GOT3 (cell line): ENCODE measurements around the gene ARL5C.
"Not testable (repeated sequence)": the region's sequence is repeated elsewhere in the genome, so short reads cannot be mapped to it uniquely, and the experiment has no call there.

ENCODE experiments used
- DNase-seq: peaks from one replicate; lab custom pipeline; 2025; ENCODE audit warnings: mixed read lengths; lab: John Stamatoyannopoulos, UW

ARL5C gene

DNA sequence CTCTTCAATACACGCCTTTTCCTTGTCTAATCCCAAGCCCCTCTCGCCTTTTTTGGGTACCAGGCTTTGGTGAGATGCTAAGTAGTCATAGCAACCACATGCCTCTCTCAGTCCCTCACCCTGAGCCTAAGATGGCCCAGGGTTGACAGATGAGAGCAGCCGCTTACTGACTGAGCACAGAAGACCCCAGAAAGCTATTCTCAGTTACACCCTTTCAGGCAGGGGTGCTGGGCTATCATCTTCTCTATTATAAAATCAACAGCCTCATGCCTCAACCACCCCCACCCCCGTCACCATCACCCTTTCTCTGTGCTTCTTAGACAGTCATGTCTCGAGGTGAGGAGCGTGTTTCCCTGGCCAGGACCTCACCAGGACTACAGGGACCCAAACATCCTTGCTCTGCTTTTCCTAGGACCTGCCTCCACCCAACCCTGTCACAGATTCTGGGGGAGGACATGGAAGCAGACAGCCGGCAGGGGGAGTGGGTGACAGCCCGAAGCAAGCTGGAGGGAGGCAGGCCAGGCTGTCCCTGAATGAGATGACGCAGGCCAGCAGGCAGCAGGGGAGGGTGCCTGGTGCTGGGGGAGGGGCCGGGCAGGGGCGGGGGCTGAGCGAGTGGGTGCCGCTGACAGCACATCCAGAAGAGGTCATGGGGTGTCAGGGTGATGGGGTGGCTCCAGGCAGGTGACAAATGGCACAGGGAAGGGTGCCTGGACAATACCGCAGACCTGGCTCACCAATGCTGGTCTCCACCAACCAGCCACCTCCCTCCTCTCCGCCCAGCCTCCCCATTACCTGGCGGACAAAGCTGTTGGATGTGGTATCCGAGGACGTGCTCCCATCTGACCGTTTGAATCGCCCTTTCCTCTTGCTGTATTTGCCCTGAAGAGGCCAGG, 28.4 kb upstream of the ARL5C start:
- no peak for DNase-seq

DNA sequence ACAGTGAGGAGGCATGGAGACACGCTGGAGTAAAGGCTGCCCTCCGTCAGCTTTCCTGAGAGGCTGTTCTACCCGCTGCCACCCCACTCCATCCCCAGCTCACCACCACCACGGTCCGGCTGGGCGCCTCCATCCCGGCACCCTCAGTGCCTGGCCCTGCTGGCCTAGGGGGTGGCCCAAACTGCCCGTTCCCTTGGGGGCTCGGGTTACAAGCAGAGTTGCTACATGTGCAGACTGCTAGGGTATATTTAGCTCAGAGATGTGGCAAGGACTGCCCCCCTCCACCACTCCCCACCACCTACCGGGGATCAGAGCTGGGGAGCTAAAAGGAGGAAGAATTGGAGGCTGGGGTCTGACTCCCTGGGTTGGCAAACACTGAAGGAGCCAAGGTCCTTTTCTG, 27.4 kb upstream of the ARL5C start:
- no peak for DNase-seq

DNA sequence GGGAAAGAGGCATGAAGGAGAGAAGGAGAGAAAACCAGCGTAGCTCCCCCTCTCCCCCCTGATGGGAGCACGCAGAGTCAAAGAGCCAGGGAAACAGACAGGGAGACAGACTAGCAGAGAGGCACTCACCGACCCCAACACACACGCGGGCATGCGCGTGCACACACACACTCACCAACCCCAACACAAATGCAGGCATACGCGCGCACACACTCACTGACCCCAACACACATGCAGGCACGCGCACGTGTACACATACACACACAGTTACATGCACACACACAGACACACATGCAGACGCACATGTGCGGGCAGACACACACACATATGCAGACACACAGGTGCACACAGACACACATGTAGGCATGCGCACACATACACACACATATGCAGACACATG, 26.9 kb upstream of the ARL5C start:
- no peak for DNase-seq

DNA sequence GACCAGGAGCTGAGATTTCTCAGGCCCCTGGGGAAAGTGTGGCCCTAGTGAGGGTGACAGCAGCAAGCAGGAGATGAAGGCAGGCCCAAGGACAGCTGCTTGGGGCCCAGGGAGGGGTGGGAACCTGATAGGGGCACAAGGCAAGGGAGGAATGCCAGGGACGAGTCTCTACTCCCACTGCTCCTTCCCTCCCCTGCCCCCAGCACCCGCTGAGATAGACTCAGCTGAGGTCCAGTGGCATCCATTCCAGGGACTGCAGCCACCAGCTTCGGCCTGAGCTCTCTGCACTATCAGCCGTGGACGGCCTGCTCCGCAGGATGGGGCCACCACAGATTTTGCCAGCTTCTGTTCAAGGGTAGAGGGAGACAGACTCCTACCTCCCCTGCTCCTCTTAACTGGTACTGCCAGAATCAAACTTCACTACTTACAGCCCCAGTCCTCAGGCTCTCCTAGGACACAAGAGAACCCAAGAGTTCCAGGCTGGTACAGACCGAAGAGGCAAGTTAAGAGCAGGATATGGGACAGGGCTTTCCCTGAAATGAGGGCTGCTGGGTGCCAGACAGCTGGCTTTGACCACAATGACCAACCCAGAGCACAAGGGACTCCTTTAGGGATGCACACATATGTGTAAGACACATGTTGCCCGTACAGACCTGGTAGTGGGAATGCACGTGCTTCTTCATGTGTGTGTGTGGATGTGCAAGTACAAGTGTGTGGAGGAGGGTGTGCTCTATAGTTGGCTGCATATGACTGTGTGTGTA, 26.0 kb upstream of the ARL5C start:
- no peak for DNase-seq

DNA sequence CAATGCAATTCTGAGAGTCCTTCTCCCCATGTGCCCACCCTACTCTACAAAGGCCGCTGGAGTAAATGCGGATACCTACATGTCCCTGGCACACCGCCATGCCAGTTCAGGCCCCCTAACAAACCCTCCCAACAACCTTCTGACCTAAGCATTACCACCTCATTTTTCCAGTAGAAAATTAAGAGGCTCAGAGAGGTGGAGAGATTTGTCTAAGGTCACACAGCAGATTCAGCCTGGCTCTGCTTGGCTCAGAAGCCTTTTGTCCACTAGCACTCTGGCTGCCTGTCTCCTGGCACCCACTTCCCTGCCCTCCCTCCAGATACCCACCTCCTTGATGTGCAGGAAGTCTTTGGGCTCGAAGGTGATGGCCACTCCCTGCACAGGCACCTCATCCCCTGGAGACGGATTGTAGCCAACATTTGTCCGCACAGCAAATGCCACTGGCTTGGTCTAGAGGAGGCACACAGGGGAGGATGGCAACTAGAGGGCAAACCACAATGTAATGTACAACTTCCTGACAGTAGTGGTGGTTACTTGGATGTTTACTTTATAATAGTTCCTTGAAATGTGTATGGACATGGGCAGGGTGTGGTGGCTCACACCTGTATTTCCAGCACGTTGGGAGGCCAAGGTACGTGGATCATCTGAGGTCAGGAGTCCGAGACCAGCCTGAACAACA, 21.3 kb upstream of the ARL5C start:
- no peak for DNase-seq

DNA sequence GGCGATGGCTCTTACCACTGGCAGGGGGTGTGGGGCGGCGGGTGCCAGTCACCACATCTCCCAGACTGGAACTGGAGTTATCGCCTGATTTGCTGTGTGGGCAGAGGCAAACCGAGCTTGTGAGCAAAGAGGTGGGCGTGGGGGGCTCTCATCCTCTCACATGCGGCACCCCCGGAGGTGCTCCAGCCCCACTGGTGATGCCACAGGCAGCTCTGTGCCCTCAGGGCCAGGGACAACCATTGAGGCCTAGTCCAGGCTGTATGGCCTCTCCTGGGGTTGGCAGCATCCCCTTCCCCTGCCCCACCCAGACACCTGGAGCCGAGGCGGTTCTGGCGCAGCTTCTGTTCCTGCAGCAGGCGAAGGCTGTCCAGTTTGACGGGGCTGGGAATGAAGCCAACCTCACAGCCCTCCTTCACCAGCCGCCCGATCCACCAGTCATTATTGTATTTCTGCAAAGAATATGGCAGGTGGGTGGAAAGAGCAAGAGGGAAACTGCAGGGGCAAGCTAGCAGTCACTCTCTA, 20.6 kb upstream of the ARL5C start:
- no peak for DNase-seq

DNA sequence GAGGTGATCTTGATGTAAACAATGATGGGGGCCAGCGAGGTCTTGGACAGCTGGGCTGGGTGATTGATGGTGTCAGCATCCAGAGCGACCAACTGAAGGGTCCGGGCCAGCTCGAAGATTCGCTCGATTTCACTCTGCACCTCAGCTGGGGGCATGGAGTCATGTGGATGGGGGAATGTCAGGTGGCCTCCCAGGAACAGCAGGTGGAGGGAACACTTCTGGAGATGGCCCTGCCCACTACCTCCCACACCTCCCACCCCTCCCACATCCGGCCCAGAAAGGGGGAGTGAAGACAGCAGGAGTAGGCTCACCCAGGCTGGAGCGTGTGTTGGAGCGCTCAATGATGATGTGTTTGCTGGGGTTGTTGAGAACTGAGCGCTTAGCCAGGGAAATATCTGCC, 17.8 kb upstream of the ARL5C start:
- no peak for DNase-seq

DNA sequence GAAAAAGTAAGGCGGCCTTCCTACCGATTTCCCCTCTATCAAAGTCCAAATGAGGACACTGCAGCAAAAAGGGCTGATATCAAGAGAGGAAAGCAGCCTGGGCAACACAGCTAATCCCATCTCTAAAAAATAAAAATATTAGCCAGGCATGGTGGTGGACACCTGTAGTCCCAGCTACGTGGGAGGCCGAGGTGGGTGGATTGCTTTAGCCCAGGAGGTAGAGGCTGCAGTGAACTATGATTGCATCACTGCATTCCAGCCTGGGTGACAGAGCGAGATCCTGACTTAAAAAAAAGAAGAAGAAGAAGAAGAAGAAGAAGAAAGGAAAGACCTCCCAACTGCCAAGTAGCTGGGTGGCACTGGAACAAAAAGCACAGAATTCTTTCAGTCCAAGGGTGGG, 17.1 kb upstream of the ARL5C start:
- DNase-seq, result no peak

DNA sequence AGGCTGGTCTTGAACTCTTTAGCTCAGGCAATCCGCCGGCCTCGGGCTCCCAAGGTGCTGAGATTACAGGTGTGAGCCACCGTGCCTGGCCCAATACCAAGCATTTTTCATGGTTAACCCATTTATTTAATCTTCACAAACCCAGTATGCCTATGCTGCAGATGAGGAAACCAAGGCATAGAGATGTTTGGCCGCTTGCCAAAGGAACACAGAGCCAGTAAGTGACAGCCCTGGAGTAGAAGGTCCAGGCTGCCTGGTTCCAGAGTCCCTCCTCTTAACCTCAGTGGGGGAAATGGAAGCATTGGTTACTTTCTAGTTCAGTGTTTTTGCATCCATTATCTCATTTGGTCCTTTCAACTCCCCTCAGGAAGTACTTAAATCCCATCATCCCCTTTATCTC, 15.3 kb upstream of the ARL5C start:
- no peak for DNase-seq

DNA sequence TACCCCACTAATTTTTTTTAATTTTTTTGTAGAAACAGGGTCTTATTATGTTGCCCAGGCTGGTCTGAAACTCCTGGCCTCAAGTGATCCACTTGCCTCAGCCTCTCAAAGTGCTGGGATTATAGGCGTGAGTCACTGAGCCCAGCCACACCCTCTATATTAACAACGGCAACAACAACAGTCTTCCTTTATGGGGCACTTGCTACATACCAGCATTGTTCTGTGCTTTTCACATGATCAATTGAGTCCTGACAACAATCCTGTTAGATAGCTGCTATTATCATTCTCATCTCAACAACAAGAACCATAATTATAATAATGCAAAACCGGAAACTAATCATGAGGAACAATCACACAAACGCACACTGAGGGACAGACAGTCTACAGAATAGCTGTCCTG, 12.6 kb upstream of the ARL5C start:
- DNase-seq, result no peak

DNA sequence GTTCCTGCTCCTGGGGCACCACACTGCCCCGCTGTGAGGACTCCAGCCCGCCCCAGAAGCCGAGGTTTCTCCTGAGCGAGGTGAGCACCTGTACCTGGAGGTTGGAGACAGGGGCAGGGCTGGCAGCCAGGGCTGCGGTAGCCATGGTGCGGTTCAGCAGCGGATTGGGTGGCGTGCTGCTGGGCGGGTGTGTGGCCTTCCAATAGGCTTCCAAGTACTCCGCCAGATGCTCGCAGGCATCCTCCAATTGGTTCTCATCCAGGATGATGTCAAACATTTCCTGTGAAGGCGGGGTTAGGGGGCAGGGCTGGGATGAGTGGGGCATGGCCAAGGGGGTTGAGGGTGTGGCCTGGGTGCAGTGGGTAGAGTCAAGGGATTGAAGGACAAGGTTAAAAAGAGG, 11.3 kb upstream of the ARL5C start:
- DNase-seq, result no peak

DNA sequence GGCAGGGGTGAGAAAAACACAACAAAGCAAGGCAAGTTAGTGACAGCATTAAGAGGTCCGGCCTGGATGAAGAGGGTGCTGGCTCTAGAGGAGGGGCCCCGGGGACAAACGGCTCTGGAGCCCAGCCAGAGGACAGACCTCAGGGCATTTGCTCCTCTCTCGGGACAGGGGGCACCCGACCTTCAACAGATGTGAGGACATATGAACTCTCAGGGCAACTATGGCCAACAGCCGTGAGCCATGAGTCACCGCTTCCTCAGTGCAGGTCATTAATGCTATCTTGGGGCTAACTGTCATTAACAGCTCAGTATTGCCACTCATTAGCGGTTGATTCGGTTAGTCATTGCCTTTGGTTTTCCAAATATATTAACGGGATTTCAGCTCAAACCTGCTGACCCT, 9.7 kb upstream of the ARL5C start:
- DNase-seq, result no peak

DNA sequence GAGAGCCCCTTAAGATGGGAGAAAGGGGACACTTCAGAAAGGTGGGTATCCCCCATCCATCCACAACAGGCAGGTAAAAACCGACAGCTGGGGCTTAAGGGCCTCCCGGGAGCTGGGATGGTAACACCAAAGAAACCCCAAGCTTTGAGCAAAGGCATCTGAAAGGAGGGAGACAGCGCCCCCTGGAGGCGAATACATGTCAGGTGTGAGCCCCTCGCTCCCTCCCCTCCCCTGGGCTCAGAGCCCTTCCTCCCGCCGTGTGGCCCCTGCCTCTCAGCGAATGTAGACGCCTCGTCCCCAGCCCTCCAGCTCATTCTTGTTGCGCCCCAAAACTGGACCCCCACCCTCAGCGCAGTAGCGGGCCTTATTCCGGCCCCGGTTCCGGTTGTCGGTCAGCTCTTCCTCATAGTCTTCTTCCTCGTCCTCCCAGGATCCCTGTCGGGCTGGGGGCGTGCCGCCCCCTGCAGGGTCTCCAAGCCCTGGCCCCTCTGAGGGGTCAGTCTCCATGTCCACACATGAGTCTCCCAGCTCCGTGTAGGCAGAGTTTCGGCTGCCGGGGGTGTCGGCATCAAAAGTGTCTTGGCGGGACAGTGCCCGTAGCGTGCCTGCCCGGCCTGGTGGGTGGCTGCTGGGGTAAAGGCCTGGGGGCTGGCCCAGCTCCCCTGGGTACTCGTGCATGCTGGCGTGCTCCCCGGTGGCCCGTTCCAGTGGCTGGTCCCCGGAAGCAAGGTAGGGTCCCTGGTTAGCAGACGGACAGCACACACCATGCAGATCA, 9.1 kb upstream of the ARL5C start:
- DNase-seq, result no peak

DNA sequence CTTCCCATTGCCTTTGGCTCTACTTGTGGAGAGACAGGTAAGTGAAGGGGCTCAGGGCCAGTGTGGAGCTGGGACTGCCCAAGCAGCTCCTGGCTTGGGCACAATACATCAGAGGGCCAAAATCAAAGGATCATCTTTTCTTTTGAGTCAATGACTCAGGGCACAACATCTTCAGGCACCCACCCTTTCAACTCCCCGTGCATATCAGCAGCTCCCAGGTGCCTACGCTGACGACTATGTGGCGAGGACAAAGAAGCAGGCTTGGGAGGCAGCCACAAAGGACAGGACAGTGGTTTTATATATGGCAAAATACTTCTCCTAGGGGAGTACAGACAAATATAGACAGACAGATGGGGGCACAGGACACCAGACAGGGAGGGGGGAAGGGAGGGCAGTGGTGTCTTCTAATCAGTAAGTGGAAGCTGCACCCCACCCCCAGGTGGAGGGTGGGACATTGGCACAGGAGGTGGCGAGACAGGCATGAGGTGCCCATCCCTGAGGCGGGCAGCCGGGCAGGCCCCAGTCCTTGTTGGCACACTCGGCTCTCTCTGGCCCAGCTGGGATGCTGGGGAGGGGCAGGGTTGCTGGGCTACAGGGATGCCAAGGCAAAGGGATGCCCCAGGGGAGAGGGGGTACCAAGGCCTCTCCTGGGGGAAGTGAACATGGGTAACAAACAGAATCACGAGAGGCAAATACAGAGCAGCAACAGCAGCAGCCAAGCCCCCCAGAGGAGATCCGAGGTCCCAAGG, 7.7 kb upstream of the ARL5C start:
- DNase-seq, result no peak

DNA sequence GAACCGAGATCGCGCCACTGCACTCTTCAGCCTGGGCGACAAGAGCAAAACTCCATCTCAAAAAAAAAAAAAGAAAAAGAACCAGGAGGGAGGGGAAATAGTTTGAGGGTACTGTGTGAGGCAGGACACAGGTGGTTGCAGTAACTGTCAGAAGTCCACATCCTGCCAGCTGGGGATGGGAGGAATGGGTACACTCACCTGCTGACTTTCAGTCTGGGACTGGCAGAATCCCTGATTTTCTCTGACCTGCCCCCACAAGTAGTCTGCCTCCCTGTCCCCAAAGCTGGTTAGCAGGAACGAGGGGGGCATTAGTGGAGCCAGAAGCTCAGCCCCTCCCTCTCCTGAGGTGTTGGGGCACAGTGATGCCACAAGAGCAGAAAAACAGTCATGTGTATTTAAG, 7.1 kb upstream of the ARL5C start:
- DNase-seq, result no peak

DNA sequence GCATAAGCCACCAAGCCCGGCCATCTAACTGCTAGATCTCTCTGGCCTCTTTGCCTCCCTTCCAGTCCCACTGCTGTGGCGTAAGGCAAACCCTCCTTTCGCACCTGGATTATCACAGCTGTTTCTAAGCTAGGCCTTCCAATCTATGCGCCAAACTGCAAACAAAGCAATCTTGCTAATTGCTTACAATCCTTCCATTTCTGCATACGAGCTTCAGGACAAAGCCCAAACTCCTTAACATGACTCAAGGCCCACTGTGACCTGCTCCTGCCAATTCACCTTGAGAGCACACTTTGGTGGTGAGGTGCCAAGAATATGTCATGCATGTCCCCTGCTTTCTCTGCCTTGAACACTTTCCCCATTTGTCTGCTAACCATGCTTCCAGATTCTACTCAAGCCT, 6.0 kb upstream of the ARL5C start:
- no peak for DNase-seq

DNA sequence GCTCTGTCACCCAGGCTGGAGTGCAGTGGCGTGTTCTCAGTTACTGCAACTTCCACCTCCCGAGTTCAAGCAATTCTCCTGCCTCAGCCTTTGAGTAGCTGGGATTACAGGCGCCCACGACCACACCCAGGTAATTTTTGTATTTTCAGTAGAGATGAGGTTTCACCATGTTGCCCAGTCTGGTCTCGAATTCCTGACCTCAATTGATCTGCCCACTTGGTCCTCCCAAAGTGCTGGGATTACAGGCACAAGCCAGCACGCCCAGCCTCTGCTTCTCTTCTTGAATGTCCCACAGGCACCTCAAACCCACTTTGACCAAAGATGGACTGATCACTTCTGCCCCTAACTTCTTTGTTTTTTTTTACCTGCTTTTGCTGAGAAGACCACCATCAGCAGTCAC, 4.6 kb upstream of the ARL5C start:
- no peak for DNase-seq

DNA sequence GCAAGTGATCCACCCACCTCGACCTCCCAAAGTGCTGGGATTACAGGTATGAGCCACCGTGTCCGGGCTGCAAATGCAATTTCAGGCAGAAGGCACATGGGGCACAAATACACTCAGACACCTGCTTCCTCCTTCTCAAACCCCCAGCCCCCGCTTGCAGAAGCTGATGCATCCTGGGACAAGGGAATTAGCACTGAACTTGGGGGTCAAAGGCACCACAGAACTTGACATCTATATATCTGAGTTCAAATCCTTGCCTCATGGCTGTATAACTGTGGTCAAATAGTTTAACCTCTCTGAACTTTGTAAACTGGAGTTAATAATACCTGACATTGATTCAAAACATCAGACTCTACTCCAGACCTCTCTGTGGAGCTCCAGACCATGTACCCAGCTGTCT, 4.1 kb upstream of the ARL5C start:
- no peak for DNase-seq

DNA sequence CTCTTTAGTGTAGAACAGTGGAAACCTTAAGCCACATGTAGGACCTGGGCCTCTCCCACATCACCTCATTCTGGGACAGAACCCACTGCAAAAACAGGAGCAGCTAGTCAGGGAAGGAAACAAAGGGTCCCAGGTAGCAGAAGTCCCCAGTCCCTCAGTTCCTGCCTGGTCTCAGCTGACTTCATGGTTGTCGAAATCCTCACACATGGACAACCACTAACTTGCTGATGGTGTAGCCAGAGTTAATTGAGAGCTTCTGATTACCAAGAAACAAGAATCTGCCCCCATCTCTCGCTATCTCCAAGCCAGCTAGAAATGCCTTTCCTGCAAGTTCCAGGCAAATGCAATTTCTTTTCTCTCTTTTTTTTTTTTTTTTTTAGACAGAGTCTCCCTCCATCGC, 3.6 kb upstream of the ARL5C start:
- no peak for DNase-seq

DNA sequence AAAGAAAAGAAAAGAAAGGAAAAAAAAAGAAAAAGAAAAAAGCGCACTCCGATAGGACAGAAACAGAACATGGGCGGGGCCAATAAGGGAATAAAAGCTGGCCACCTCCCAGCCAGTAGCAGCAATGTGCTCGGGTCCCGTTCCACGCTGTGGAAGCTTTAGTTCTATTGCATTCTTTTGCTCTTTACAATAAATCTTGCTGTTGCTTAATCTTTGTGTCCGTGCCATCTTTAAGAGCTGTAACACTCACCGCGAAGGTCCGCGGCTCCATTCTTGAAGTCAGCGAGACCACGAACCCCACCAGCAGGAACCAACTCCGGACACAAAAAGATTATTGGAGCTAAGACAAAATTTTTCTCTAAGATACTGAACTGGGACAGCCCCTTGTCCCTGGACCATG, 3.1 kb upstream of the ARL5C start:
- no peak for DNase-seq

DNA sequence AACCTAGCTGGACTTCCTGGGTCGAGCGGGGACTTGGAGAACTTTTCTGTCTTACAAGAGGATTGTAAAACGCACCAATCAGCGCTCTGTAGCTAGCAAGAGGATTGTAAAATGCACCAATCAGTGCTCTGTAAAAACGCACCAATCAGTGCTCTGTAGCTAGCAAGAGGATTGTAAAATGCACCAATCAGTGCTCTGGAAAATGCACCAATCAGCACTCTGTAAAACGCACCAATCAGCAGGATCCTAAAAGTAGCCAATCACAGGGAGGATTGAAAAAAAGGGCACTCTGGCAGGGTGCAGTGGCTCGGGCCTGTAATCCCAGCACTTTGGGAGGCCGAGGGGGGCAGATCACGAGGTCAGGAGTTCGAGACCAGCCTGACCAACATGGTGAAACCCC, 2.5 kb upstream of the ARL5C start:
- not testable (repeated sequence) for DNase-seq
